Hepatocyte (in vitro differentiated cells): ENCODE data around the gene SHISAL1.

Experiments
- CTCF ChIP-seq: fragments of 200-600 bp; sonication (generic); IDR thresholded peaks from 2 replicates; pipeline ENCODE4 v1.5.1; 2016; ENCODE audit warnings: antibody characterized with exemption, mild to moderate bottlenecking; ENCODE audit not compliant: poor library complexity
- EZH2 ChIP-seq: fragments of 200-600 bp; sonication (generic); IDR thresholded peaks from 2 replicates; pipeline ENCODE4 v1.6.1; 2016; ENCODE audit warnings: antibody characterized with exemption, mild to moderate bottlenecking, borderline replicate concordance

- no peak for TF ChIP-seq EZH2
- no peak for TF ChIP-seq CTCF
Measured at GRCh38 chr22:44332946-44333345, 20.2 kb upstream of the SHISAL1 start.
